NCI-H526 (cell line): ENCODE results near the gene BSG.

ENCODE experiments used
- DNase-seq, 2 experiments: peaks; one replicate each; lab custom pipeline; 2025; lab: John Stamatoyannopoulos, UW

Gene BSG

GRCh38 chr19:604355-604754 lies 32.0 kb downstream of the BSG start:
- DNase-seq, result peak; percentile 63 to 87

DNA sequence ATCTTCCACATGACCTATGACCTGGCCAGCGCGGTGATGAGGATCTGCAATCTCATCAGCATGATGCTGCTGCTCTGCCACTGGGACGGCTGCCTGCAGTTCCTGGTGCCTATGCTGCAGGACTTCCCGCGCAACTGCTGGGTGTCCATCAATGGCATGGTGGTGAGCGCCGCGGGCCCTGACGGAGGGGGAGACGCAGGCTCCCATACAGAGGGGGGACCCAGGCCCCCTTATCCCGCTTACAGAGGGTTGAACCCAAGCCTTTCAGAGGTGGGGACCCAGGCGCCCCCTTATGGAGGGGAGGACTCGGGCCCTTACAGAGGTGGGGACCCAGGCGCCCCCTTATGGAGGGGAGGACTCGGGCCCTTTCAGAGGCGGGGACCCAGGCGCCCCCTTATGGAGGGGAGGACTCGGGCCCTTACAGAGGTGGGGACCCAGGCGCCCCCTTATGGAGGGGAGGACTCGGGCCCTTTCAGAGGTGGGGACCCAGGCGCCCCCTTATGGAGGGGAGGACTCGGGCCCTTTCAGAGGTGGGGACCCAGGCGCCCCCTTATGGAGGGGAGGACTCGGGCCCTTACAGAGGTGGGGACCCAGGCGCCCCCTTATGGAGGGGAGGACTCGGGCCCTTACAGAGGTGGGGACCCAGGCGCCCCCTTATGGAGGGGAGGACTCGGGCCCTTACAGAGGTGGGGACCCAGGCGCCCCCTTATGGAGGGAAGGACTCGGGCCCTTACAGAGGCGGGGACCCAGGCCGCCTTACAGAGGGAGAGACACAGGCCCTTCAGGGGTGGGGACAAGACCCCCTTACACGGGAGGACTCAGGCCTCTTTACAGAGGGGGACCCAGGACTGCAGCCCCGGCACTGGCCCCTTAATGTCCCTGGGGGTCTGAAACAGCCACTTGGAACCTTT lies 32.9 kb downstream of the BSG start:
- peak; percentile 22 to 53 for DNase-seq

GRCh38 chr19:607301-608154 lies 35.1 kb downstream of the BSG start:
- DNase-seq, result no peak

DNA sequence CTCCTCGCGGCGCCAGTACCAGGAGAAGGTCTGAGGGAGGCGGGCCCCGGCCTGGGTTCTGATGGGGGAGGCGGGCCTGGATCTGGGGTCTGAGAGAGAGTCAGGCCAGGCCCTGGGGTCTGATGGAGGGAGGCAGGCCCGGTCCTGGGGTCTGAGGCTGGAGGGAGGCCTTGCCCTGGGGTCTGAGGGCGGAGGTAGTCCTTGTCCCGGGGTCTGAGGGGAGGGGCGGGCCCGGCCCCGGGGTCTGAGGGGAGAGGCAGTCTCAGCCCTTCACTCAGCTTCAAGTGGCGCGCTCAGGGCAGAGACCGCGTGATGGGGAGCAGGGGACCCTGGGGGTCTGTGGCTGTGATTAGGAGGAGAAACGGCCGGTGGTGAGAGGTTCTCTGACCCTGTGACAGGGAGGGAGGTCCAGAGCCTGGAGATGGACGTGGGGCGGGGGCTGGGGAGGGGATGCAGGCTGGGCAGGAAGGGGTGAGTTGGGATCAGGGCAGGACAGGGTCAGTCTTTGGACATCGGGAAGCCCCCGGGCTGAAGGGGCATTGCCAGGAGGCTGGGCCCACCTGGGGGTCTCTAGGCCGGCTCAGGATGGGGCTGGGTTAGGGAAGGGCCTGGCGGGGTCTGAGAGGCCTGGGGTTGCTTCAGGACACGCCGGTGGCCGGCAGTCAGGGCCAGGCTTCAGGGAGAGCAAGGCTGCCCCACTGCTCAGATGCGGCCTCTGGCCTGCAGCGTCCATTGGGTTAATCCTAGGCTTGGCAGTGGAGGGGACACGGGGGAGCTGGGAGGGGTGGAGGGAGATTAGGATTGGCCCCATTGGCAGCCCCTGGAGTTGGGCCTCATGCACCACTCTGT lies 36.0 kb downstream of the BSG start:
- no peak for DNase-seq

- DNase-seq, result no peak
Observed at GRCh38 chr19:609004-609346, 36.6 kb downstream of the BSG start.

GRCh38 chr19:610071-610800 lies 37.8 kb downstream of the BSG start:
- DNase-seq, result no peak

- DNase-seq, result no peak
Observed at GRCh38 chr19:610801-611480, 38.5 kb downstream of the BSG start.

- DNase-seq, result no peak
Observed at GRCh38 chr19:611481-611868, 39.1 kb downstream of the BSG start.

GRCh38 chr19:612941-613340 lies 40.5 kb downstream of the BSG start:
- no peak for DNase-seq

DNA sequence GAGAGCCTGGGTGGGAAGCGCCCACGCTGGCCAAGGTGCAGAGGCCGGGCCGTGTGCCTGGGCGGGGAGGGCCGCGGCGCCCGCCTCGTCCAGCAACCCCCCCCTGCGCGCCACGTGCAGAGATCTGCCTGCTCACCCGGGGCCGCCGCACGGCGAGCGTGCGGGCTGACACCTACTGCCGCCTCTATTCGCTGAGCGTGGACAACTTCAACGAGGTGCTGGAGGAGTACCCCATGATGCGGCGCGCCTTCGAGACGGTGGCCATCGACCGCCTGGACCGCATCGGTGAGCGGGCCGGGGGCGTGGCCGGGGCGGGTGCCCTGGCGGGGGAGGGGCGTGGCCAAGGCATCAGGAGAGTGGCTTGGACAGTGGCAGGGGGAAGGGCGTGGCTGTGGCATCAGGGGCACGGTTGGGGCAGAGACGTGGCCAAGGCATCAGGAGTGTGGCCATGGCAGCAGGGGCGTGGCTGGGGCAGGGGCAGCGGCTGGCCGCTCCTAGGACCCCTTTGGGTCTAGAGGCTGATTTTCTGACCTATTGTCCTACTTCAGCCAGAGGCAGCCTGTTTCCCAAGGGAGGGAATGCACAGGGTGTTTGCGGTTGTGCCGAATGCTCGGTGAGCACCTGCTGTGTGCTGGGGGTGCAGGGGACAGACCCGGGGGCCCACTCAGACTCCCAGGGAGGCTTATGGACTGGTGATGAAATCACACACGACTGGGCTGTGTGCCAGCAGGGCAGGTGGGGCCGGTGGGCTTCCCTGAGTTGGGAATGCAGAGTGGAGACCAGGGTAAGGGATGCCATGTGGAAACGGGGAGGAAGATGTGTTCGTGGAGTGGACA lies 41.6 kb downstream of the BSG start:
- no peak for DNase-seq

DNA sequence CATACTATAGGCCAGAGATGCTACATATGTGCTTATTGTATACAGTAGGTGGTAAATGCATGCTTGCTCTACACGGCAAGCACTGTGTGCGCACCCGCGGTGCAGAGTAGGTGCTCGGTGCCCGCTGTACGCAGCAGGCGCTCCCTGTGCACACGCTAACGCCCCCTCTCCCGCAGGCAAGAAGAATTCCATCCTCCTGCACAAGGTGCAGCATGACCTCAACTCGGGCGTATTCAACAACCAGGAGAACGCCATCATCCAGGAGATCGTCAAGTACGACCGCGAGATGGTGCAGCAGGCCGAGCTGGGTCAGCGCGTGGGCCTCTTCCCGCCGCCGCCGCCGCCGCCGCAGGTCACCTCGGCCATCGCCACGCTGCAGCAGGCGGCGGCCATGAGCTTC lies 43.2 kb downstream of the BSG start:
- no peak for DNase-seq

- no peak for DNase-seq
Observed at GRCh38 chr19:616062-616700, 43.8 kb downstream of the BSG start.

DNA sequence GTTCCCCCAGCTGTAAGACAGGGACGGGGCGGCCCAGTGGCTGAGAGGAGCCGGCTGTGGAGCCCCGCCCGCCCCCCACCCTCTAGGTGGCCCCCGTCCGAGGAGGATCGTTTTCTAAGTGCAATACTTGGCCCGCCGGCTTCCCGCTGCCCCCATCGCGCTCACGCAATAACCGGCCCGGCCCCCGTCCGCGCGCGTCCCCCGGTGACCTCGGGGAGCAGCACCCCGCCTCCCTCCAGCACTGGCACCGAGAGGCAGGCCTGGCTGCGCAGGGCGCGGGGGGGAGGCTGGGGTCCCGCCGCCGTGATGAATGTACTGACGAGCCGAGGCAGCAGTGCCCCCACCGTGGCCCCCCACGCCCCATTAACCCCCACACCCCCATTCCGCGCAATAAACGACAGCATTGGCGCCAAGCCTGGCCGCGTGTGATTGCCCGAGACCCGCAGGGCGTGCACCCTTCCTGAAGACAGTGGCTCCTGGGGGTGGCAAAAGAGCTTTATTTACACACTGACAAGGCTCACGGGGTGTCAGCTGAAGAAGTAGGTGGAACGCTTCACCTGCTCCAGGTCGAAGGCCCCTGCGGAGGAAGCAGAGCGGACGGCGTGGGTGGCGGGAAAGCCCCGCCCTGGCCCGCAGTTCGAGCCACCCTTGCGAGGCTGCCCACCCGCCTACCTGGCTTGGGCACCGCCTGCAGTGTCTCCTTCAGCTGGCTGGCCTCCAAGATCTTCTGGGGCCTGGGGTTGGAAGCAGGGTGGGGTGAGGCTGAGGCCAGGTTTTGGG lies 44.5 kb downstream of the BSG start:
- peak in 1 of 2 experiments; percentile 24 for DNase-seq

DNA sequence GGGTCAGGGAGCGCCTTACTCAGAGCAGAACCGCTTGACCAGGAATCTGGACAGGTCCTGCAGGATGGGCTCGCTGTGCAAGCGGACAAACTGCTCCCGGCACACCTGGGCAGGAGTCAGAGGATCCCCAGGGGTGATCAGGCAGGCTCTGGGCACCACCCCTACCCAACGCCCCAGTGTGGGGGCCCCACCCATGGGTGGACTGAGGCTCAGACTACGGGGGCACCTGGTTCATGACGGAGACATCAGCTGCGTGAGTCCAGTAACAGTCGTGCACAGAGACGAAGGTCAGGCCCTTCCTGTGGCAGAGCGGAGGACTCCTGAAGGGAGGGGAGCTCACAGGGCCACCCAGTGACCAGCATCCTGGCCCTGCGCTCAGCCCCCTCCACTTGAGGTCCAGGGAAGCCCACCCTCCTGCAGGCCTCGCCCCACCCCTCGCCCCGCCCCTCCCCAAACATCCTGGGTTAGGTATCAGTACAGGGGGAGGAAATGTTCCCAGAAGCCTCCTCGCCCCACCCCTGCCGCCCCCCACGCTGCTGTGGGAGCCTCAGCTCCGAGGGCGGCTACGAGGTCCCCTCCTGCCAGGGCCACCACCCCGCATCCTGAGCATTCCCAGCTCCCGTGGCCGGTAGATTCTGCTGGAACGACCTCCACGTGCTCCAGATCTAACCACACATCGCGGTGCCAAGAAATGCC lies 45.3 kb downstream of the BSG start:
- DNase-seq, result no peak

- no peak for DNase-seq
Observed at GRCh38 chr19:618247-618619, 45.8 kb downstream of the BSG start.

DNA sequence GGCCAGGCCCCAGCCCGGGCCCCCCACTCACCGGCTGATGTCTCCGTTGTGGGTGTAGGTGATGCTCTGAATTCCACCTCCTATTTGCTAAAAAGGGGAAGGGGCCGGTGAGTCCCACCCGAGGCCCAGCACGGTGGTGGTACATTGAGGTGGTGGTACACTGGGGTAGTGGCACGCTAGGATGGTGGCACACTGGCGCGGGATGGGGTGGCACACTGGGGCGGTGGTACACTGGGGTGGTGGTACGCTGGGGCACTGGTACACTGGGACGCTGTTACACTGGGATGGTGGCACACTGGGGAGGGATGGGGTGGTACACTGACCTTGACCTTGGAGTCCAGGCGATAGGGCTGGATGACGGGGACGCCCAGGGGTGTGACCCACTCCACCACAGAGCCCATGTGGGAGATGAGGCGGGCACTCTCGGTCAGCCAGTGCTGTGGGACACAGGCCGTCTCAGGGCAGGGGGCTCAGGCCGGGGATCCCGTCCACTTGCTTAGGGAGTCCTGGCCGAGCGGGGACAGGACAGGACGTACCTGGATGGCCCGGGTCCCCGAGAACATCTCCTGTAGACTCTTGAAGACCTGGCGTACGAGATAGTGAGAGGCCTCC lies 46.4 kb downstream of the BSG start:
- no peak for DNase-seq

DNA sequence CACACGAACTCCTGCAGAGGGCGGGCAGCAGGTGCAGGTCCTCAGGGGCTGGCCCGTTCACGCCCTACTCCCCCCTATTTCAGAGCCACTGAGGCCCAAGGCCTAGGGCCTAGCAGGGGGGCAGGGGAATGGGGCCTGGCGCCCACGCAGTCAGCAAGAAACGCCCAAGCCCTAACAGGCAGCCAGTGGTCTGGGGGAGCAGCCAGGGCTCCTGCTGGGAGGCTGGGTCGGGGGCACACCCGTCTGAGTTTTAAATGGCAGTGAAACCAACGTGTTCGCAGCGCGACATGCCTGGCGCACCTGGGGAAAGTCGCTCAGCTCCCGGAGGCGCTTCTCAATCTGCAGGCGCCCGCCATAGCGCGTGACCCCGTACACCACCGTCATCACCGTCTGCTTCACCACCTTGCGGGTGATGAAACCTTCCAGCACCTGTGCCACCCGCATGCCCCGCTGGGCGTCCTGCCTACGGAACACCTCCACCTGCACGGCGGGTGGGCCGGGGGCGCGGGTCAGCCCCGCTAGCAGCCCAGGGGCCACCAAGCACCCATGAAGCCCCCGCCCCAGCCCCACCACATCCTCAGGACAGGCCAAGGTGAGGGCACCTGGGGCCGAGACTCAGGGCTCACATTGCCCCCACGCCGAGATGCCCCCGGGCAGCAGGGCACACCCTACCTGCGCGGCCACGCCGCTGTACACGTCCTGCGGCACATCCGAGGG lies 47.0 kb downstream of the BSG start:
- DNase-seq, result no peak
